H1 (cell line): Measurements from ENCODE around the gene MDFI. TPM values are rescaled to one million over a fixed set of nuclear protein-coding genes. Genes with fewer than 3 reads are reported as not detected.

Experiments used
- CTCF ChIA-PET: fragments of 300-600 bp; sonication (Branson Sonifier 250); formaldehyde crosslinking; loops from one replicate; lab custom pipeline; 2021; ENCODE audit not compliant: partially characterized antibody; lab: Charles Lee
- POLR2A ChIA-PET: fragments of 300-600 bp; sonication (Branson Sonifier 250); formaldehyde crosslinking; loops from one replicate; lab custom pipeline; 2021; ENCODE audit warnings: inconsistent platforms; ENCODE audit not compliant: partially characterized antibody; lab: Charles Lee
- DNase-seq, 2 experiments: peaks; one replicate each; pipeline versions ENCODE4 v3.0.0 to v3.0.0-alpha.2; 2010 to 2022; ENCODE audit warnings: low spot score in 2 of 2, low read depth in 1 of 2, mixed read lengths in 1 of 2
- FAIRE-seq: peaks from 2 replicates; lab custom pipeline; 2011; peaks lifted over from hg19 to GRCh38; lab: Jason Lieb, UNC
- H2AFZ ChIP-seq: 2 replicates; pipeline ENCODE4 v1.8.1; 2012; ENCODE audit warnings: low read length, inconsistent platforms
- H2AK5ac ChIP-seq: 2 replicates; pipeline ENCODE4 v1.6.1; 2013; ENCODE audit warnings: low read depth, low read length
- H2BK120ac ChIP-seq: replicated peaks from 2 replicates; pipeline ENCODE3; 2013; ENCODE audit warnings: low read depth, low read length, inconsistent platforms
- H2BK12ac ChIP-seq: 2 replicates; pipeline ENCODE4 v1.6.1; 2013; ENCODE audit warnings: low read depth, low read length
- H2BK15ac ChIP-seq: 2 replicates; pipeline ENCODE4 v1.6.1; 2013; ENCODE audit warnings: low read length
- H2BK20ac ChIP-seq: 2 replicates; pipeline ENCODE4 v1.6.1; 2013; ENCODE audit warnings: low read length
- H2BK5ac ChIP-seq: 2 replicates; pipeline ENCODE4 v1.6.1; 2013; ENCODE audit warnings: low read depth, low read length
- H3K14ac ChIP-seq: 2 replicates; pipeline ENCODE4 v1.6.1; 2013; ENCODE audit warnings: inconsistent platforms; ENCODE audit not compliant: insufficient read length
- H3K18ac ChIP-seq: 2 replicates; pipeline ENCODE4 v1.6.1; 2013; ENCODE audit warnings: low read length; ENCODE audit errors: extremely low read depth
- H3K23ac ChIP-seq: 2 replicates; pipeline ENCODE4 v1.6.1; 2013; ENCODE audit warnings: inconsistent platforms; ENCODE audit not compliant: insufficient read length
- H3K23me2 ChIP-seq: 2 replicates; pipeline ENCODE4 v1.6.1; 2013; ENCODE audit warnings: low read depth, low read length
- H3K27ac ChIP-seq: 2 replicates; pipeline ENCODE4 v1.6.1; 2011; ENCODE audit warnings: low read depth, low read length, inconsistent platforms
- H3K27me3 ChIP-seq, 4 experiments: replicated peaks in 1 of 4; 1 replicate in 1 of 4; 2 replicates in 3 of 4; pipeline versions ENCODE4 v1.6.1 to v1.8.1; 2011 to 2013; ENCODE audit warnings: low read length in 3 of 4, mild to moderate bottlenecking in 3 of 4, inconsistent platforms in 2 of 4, mixed read lengths in 2 of 4, moderate library complexity in 1 of 4; ENCODE audit not compliant: control insufficient read depth in 3 of 4, insufficient read depth in 3 of 4; ENCODE audit errors: extremely low read depth in 1 of 4
- H3K36me3 ChIP-seq, 4 experiments: 2 replicates each; pipeline versions ENCODE4 v1.6.1 to v1.8.1; 2011 to 2013; ENCODE audit warnings: mild to moderate bottlenecking in 4 of 4, low read length in 3 of 4, moderate library complexity in 2 of 4, control low read depth in 1 of 4, inconsistent platforms in 1 of 4; ENCODE audit not compliant: insufficient read depth in 4 of 4, control insufficient read depth in 2 of 4
- H3K4ac ChIP-seq: replicated peaks from 2 replicates; pipeline ENCODE3; 2013; ENCODE audit warnings: low read length, low read depth, mixed read lengths, inconsistent platforms; ENCODE audit not compliant: insufficient read length
- H3K4me1 ChIP-seq, 4 experiments: replicated peaks in 1 of 4; 1 replicate in 1 of 4; 2 replicates in 3 of 4; pipeline versions ENCODE4 v1.6.1 to v1.8.1; 2011 to 2013; ENCODE audit warnings: low read length in 3 of 4, inconsistent platforms in 2 of 4, mixed read lengths in 1 of 4; ENCODE audit not compliant: insufficient read depth in 4 of 4, control insufficient read depth in 3 of 4
- H3K4me2 ChIP-seq, 2 experiments: 2 replicates each; pipeline versions ENCODE4 v1.6.1 to v1.8.1; 2011 to 2013; ENCODE audit warnings: low read depth in 2 of 2, low read length in 2 of 2, control low read depth in 1 of 2, inconsistent platforms in 1 of 2, mild to moderate bottlenecking in 1 of 2; ENCODE audit not compliant: insufficient read depth in 1 of 2
- H3K4me3 ChIP-seq, 4 experiments: fragments of 200-600, 300-600 bp in 1 of 4; sonication (generic), shearing (Covaris generic), sonication (Bioruptor Twin) in 1 of 4; 2 replicates each; pipeline versions ENCODE4 v1.5.1 to v1.8.1; 2011 to 2016; ENCODE audit warnings: low read length in 4 of 4, low read depth in 3 of 4, control low read depth in 2 of 4, inconsistent platforms in 2 of 4, mild to moderate bottlenecking in 2 of 4, mixed read lengths in 1 of 4, moderate library complexity in 1 of 4; ENCODE audit not compliant: insufficient read depth in 2 of 4; ENCODE audit errors: extremely low read depth in 1 of 4
- H3K56ac ChIP-seq: replicated peaks from 2 replicates; pipeline ENCODE3; 2013; ENCODE audit warnings: low read depth, mild to moderate bottlenecking, mixed read lengths, low read length, inconsistent platforms; ENCODE audit not compliant: insufficient read length
- H3K79me1 ChIP-seq: 2 replicates; pipeline ENCODE4 v1.6.1; 2013; ENCODE audit warnings: low read depth, low read length, control low read depth
- H3K79me2 ChIP-seq, 2 experiments: 2 replicates each; pipeline versions ENCODE4 v1.6.1 to v1.8.1; 2012 to 2013; ENCODE audit warnings: low read length in 2 of 2, mild to moderate bottlenecking in 2 of 2, inconsistent platforms in 1 of 2; ENCODE audit not compliant: insufficient read depth in 2 of 2, control insufficient read depth in 1 of 2
- H3K9ac ChIP-seq, 4 experiments: replicated peaks in 1 of 4; 1 replicate in 1 of 4; 2 replicates in 3 of 4; pipeline versions ENCODE4 v1.6.1 to v1.8.1; 2011 to 2013; ENCODE audit warnings: low read depth in 3 of 4, low read length in 3 of 4, control low read depth in 2 of 4, mild to moderate bottlenecking in 2 of 4, moderate library complexity in 2 of 4, inconsistent platforms in 1 of 4; ENCODE audit errors: extremely low read depth in 1 of 4
- H3K9me3 ChIP-seq, 2 experiments: 2 replicates each; pipeline versions ENCODE4 v1.6.1 to v1.8.1; 2012 to 2013; ENCODE audit warnings: mild to moderate bottlenecking in 2 of 2, moderate library complexity in 2 of 2, control low read depth in 1 of 2, inconsistent platforms in 1 of 2, low read depth in 1 of 2, low read length in 1 of 2, mixed read lengths in 1 of 2; ENCODE audit not compliant: insufficient read depth in 2 of 2
- H4K20me1 ChIP-seq, 2 experiments: replicated peaks in 1 of 2; 2 replicates each; pipeline versions ENCODE3 to v1.8.1; 2011 to 2013; ENCODE audit warnings: inconsistent platforms in 2 of 2, low read length in 2 of 2, mild to moderate bottlenecking in 1 of 2; ENCODE audit not compliant: insufficient read depth in 2 of 2, control insufficient read depth in 1 of 2
- H4K5ac ChIP-seq: 2 replicates; pipeline ENCODE4 v1.6.1; 2013; ENCODE audit warnings: low read length, low read depth, mixed read lengths, inconsistent platforms; ENCODE audit not compliant: insufficient read length
- H4K8ac ChIP-seq: 2 replicates; pipeline ENCODE4 v1.8.0; 2013; ENCODE audit warnings: mild to moderate bottlenecking, moderate library complexity, low read length, inconsistent platforms; ENCODE audit not compliant: insufficient read depth; ENCODE audit errors: extremely low read depth
- H4K91ac ChIP-seq: replicated peaks from 2 replicates; pipeline ENCODE3; 2013; ENCODE audit warnings: low read length, mixed read lengths, inconsistent platforms; ENCODE audit not compliant: insufficient read length
- BRCA1 ChIP-seq: IDR thresholded peaks from 2 replicates; pipeline ENCODE4 v1.6.1; 2012; ENCODE audit warnings: low read depth, low read length, improper control_type of control experiment
- GTF2F1 ChIP-seq: IDR thresholded peaks from 2 replicates; pipeline ENCODE4 v1.6.1; 2012; ENCODE audit warnings: low read depth, low read length, improper control_type of control experiment, borderline replicate concordance
- WGBS, 2 experiments: shearing (Covaris generic) in 1 of 2; methylation state at CpG; one replicate each; pipeline versions ENCODE4 v1.1.6 to v1.1.7; 2013 to 2015; ENCODE audit warnings: low lambda C conversion rate in 2 of 2, mixed read lengths in 2 of 2, inconsistent platforms in 1 of 2, low coverage in 1 of 2, missing lambda C conversion rate in 1 of 2; ENCODE audit not compliant: insufficient replicate concordance in 2 of 2, insufficient coverage in 1 of 2, insufficient read length in 1 of 2; ENCODE audit errors: extremely low coverage in 1 of 2, missing lambda C conversion rate in 1 of 2; 5-methylcytosine and 5-hydroxymethylcytosine counted together
- polyA plus RNA-seq, 7 experiments: library from polyadenylated mRNA; depleted of rRNA in 3 of 7; stranded (reverse) in 5 of 7; unstranded in 2 of 7; fragments of >200 nt in 5 of 7; fragments of 200-250 nt in 2 of 7; gene quantifications; 1 replicate in 5 of 7; 2 replicates in 1 of 7; 4 replicates in 1 of 7; pipeline versions ENCODE4 v1.2.1 to v1.2.3, GENCODE V29; 2011 to 2013; ENCODE audit warnings: missing spikeins in 2 of 7, mixed read lengths in 2 of 7
- total RNA-seq: library from RNA; stranded (reverse); fragmentation: NEBNext Ultra II Directional; extraction: Animal tissue kit (Norgen Biotek cat#: 25700); gene quantifications from 2 replicates; pipeline ENCODE4 v1.2.1, GENCODE V29; 2021

Gene MDFI
- total and polyA plus RNA-seq, 2 of the 8 experiments (the other 6 are each of a cell fraction or from before 2014, with no cell fraction given) = 41.0 to 65.6 TPM

- Histone ChIP-seq H3K27me3 (no peaks in the 10 kb centered on the region; a peak in 1 of 7 replicates), H2BK12ac (0 out of 2 replicates have a peak overlapping the region, but pooled peaks have one; percentile 17), H3K4ac (no peak overlapping the region), H3K79me1 (no peaks in the 10 kb centered on the region), H2BK15ac (0 out of 2 replicates have a peak overlapping the region, but pooled peaks have one; percentile 46), H3K27ac (no peak overlapping the region), H3K9me3 (no peaks in the 10 kb centered on the region), H3K4me3 (no peak overlapping the region), H2BK20ac (no peak overlapping the region), H3K79me2 (no peaks in the 10 kb centered on the region), H3K9ac (no peak overlapping the region), H2AK5ac (no peak overlapping the region), H3K23me2 (no peaks in the 10 kb centered on the region), H2BK120ac (no peak overlapping the region), H3K4me2 (no peak overlapping the region), H3K23ac (no peak overlapping the region), H4K8ac (no peak overlapping the region), H4K91ac (no peak overlapping the region), H3K56ac (no peak overlapping the region), H4K5ac (no peak overlapping the region), H3K14ac (no peak overlapping the region), H2BK5ac (no peak overlapping the region), H4K20me1 (no peaks in the 10 kb centered on the region), H3K18ac (no peak overlapping the region), H2AFZ (no peak overlapping the region), H3K36me3 (no peaks in the 10 kb centered on the region), H3K4me1 (peaks cover 5 to 16% (median 6%) of the 10 kb centered on the region in 4 experiments; a peak in 6 of 7 replicates)
- FAIRE-seq = no peak
- DNase-seq = no peak
- TF ChIP-seq GTF2F1 (no peak), BRCA1 (no peak)
- POLR2A ChIA-PET = interaction anchor here (0.5 to 1.4 kb wide), 3 partner anchors 49 to 481 kb away, joined by 3 to 4 read pairs (median 4); no protein-coding TSS in a partner anchor
- CTCF ChIA-PET = interaction anchor here (0.6 to 14.1 kb wide), 15 partner anchors 9 to 810 kb away, joined by 3 to 299 read pairs (median 5); no protein-coding TSS in a partner anchor
- 82% methylated on average over 8 of the region's 9 CpGs; no CpG with 5 or more reads in 1 of the 2 experiments for WGBS, 2 experiments
These were observed 51.1 kb downstream of the MDFI start for GRCh38 chr6:41689171-41690008.
